Activated B cell treated with CpG ODN at 0.5 μM for 24 hours (primary cell): ENCODE measurements around the gene MINDY3. TPM values are rescaled to one million over a fixed set of nuclear protein-coding genes. Genes with fewer than 3 reads are reported as not detected.

Source experiments
- ATAC-seq: fragments of 200-7000 bp; cut with Tn5 transposase; one replicate; pipeline ENCODE4 v1.10.0; 2021; ENCODE audit warnings: low read depth, mild to moderate bottlenecking, moderate library complexity
- CTCF ChIA-PET: fragments of 350-600 bp; sonication (Branson Sonifier 250); formaldehyde crosslinking; loops from one replicate; lab custom pipeline; 2021; ENCODE audit warnings: antibody characterized with exemption; lab: Charles Lee
- POLR2A ChIA-PET: fragments of 350-600 bp; sonication (Branson Sonifier 250); formaldehyde crosslinking; loops from one replicate; lab custom pipeline; 2021; ENCODE audit warnings: antibody characterized with exemption; lab: Charles Lee
- DNase-seq: peaks from one replicate; pipeline ENCODE4 v3.0.0; 2022
- H3K27ac Mint-ChIP-seq: one replicate; pipeline ENCODE4 v1.8.0; 2020; ENCODE audit warnings: mixed read lengths
- H3K27me3 Mint-ChIP-seq: one replicate; pipeline ENCODE4 v1.8.0; 2021; ENCODE audit warnings: mixed read lengths
- H3K36me3 Mint-ChIP-seq: one replicate; pipeline ENCODE4 v1.8.0; 2021; ENCODE audit warnings: low read depth, mixed read lengths
- H3K4me1 Mint-ChIP-seq: one replicate; pipeline ENCODE4 v1.8.0; 2021; ENCODE audit warnings: mixed read lengths
- H3K4me3 Mint-ChIP-seq: one replicate; pipeline ENCODE4 v1.8.0; 2020; ENCODE audit warnings: mild to moderate bottlenecking, mixed read lengths
- H3K9me3 Mint-ChIP-seq: one replicate; pipeline ENCODE4 v1.8.0; 2020; ENCODE audit warnings: mixed read lengths
- CTCF ChIP-seq: fragments of 200-600 bp; IDR thresholded peaks from one replicate; pipeline ENCODE4 v1.8.0; 2022; ENCODE audit warnings: antibody characterized with exemption, mild to moderate bottlenecking
- intact Hi-C: fragments of 100-400 bp; cut with micrococcal nuclease; formaldehyde crosslinking; loops from one replicate; pipeline ENCODE4 v1.15.1; 2024
- total RNA-seq: library from RNA; stranded (reverse); gene quantifications from 2 replicates; pipeline ENCODE4 v1.2.3, GENCODE V29; 2022

Gene MINDY3
- total RNA-seq, 1 donor from 2014 or later: 23.4 TPM

- intact Hi-C loops: no loop called here
- Mint-ChIP-seq H3K27ac (no peak overlapping the region), H3K27me3 (no peaks in the 10 kb centered on the region), H3K4me1 (no peaks in the 10 kb centered on the region), H3K9me3 (no peaks in the 10 kb centered on the region), H3K4me3 (no peak overlapping the region), H3K36me3 (peaks cover 69% of the 10 kb centered on the region)
- ChIA-PET POLR2A (no interaction called here), CTCF (no interaction called here)
- no peak for ATAC-seq
- no peak for DNase-seq
- TF ChIP-seq CTCF: no peak
Measured at GRCh38 chr10:15795036-15795792, 65.1 kb downstream of the MINDY3 start.

DNA sequence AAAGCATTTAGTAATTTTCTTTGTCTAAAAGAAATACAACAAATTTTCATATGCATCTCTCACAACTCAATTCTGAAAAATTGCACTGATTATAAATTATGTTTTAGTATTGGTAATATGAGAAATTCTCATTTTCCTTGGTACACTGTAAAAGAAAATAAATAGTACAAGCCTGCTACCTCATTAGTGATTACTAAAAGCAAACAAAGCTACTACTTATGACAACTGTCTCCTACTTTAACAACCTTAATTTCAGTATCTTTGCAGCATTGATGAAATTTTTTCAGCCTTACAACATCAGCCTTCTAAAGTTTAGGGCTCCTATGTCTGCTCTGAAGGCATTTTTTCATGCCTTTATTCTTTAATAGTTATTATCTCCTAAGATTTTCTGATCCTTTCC lies 65.7 kb downstream of the MINDY3 start:
- H3K36me3 Mint-ChIP-seq: peaks cover 69% of the 10 kb centered on the region
- H3K4me3 Mint-ChIP-seq: no peak overlapping the region
- TF ChIP-seq CTCF: no peak
- no peaks in the 10 kb centered on the region for H3K4me1 Mint-ChIP-seq
- no peak overlapping the region for H3K27ac Mint-ChIP-seq
- no peaks in the 10 kb centered on the region for H3K9me3 Mint-ChIP-seq
- H3K27me3 Mint-ChIP-seq: no peaks in the 10 kb centered on the region
- ATAC-seq (no peak), DNase-seq (no peak)
- ChIA-PET POLR2A (no interaction called here), CTCF (no interaction called here)
- intact Hi-C loops: no loop called here

GRCh38 chr10:15793664-15794063 lies 66.6 kb downstream of the MINDY3 start:
- Mint-ChIP-seq H3K4me3 (no peak overlapping the region), H3K27ac (no peak overlapping the region), H3K36me3 (peaks cover 74% of the 10 kb centered on the region), H3K9me3 (no peaks in the 10 kb centered on the region), H3K4me1 (no peaks in the 10 kb centered on the region), H3K27me3 (no peaks in the 10 kb centered on the region)
- DNase-seq (no peak), ATAC-seq (no peak)
- intact Hi-C loops: no loop called here
- ChIA-PET CTCF (no interaction called here), POLR2A (no interaction called here)
- no peak for TF ChIP-seq CTCF

DNA sequence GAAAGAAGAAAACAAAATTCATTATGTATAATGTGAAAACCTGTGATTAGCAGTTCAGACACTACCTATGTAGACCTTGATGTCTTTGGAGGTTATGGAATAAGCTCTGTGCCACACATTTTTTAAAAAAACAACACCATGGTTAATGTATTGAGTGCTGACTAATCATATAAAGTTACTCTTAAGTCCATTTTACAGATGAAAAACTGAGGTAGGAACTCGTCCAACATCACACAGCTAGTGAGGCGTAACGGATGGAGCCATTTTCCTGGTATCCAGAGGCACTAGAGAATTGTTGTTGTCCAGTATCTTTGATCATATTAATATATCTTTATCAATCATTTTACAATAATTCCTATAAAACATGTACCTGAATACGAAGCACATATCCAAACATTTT lies 67.5 kb downstream of the MINDY3 start:
- no peak for ATAC-seq
- Mint-ChIP-seq H3K9me3 (no peaks in the 10 kb centered on the region), H3K27ac (no peak overlapping the region), H3K36me3 (peaks cover 79% of the 10 kb centered on the region), H3K4me1 (no peaks in the 10 kb centered on the region), H3K27me3 (no peaks in the 10 kb centered on the region), H3K4me3 (no peak overlapping the region)
- ChIA-PET POLR2A (no interaction called here), CTCF (no interaction called here)
- intact Hi-C loops: no loop called here
- no peak for TF ChIP-seq CTCF
- DNase-seq: no peak

DNA sequence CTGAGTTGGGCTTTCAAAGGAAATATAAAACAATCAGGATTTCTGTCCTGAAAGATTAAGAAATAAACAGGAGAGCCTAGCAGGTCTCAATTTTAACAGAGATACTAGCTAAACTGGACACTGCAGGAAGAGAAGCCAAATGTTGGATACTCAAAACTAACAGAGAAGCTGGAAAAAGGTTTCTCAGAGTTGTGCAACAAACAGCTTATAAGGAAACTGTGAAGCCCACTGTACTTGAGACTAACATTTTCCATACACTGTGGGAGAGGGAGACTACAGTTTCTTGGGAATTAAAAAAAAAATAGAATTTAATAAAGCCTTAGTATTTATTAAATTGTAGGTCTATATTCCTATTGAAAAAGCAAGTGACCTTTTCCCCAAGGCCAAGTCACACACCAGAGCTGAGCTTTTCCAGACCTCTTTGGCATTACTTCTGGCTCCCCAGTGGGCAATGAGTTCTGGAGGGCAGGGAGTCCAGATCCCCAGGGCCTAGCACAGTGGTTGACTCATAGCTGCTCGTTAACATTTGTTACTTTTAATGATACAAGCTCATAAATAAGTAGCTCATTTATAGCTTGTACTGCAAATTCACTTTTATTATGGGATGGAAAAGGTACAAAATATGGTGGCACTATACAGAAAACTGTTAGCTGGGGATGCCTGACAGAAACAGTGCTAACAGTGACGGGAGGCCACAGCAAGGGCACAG lies 68.3 kb downstream of the MINDY3 start:
- ATAC-seq (no peak), DNase-seq (no peak)
- no peak overlapping the region for H3K4me3 Mint-ChIP-seq
- no peak overlapping the region for H3K27ac Mint-ChIP-seq
- H3K9me3 Mint-ChIP-seq: no peaks in the 10 kb centered on the region
- H3K4me1 Mint-ChIP-seq: no peaks in the 10 kb centered on the region
- H3K36me3 Mint-ChIP-seq: peaks cover 86% of the 10 kb centered on the region
- CTCF ChIA-PET: no interaction called here
- no peaks in the 10 kb centered on the region for H3K27me3 Mint-ChIP-seq
- TF ChIP-seq CTCF: no peak
- POLR2A ChIA-PET: no interaction called here
- intact Hi-C loops: no loop called here
